GM23248 (cell line): ENCODE measurements around the gene LRPAP1. TPM values are rescaled to one million over a fixed set of nuclear protein-coding genes. Genes with fewer than 3 reads are reported as not detected.

ENCODE experiments used
- DNase-seq: peaks from one replicate; pipeline ENCODE4 v3.0.0-alpha.2; 2015
- H2AFZ ChIP-seq: fragments of 200-600 bp; sonication (generic); 2 replicates; pipeline ENCODE4 v1.6.1; 2016; ENCODE audit warnings: antibody characterized with exemption
- H3F3A ChIP-seq: fragments of 200-600 bp; sonication (generic); 2 replicates; pipeline ENCODE4 v1.6.1; 2016; ENCODE audit warnings: mild to moderate bottlenecking, antibody characterized with exemption, mixed run types; ENCODE audit not compliant: insufficient read depth
- H3K27ac ChIP-seq: fragments of 200-600 bp; sonication (generic); 2 replicates; pipeline ENCODE4 v1.5.1; 2016; ENCODE audit warnings: mild to moderate bottlenecking
- H3K27me3 ChIP-seq: fragments of 200-600 bp; sonication (generic); replicated peaks from 2 replicates; pipeline ENCODE4 v1.6.1; 2016; ENCODE audit warnings: mild to moderate bottlenecking; ENCODE audit not compliant: insufficient read depth
- H3K36me3 ChIP-seq: fragments of 200-600 bp; sonication (generic); 2 replicates; pipeline ENCODE4 v1.6.1; 2016; ENCODE audit warnings: low read depth, mild to moderate bottlenecking
- H3K4me1 ChIP-seq: fragments of 200-600 bp; sonication (generic); 2 replicates; pipeline ENCODE4 v1.6.1; 2016; ENCODE audit warnings: mild to moderate bottlenecking; ENCODE audit not compliant: insufficient read depth
- H3K4me2 ChIP-seq: fragments of 200-600 bp; sonication (generic); one replicate; pipeline ENCODE4 v1.6.1; 2016; ENCODE audit warnings: mild to moderate bottlenecking; ENCODE audit not compliant: unreplicated experiment
- H3K4me3 ChIP-seq: fragments of 200-600 bp; sonication (generic); 2 replicates; pipeline ENCODE4 v1.5.1; 2016; ENCODE audit warnings: mild to moderate bottlenecking
- H3K79me2 ChIP-seq: fragments of 200-600 bp; sonication (generic); 2 replicates; pipeline ENCODE4 v1.6.1; 2016; ENCODE audit warnings: mild to moderate bottlenecking; ENCODE audit not compliant: insufficient read depth
- H3K9ac ChIP-seq: fragments of 200-600 bp; sonication (generic); 2 replicates; pipeline ENCODE4 v1.6.1; 2016; ENCODE audit warnings: mild to moderate bottlenecking
- H3K9me2 ChIP-seq: fragments of 200-600 bp; sonication (generic); 2 replicates; pipeline ENCODE4 v1.6.1; 2016; ENCODE audit warnings: mixed run types, mild to moderate bottlenecking, moderate library complexity; ENCODE audit not compliant: insufficient read depth
- H3K9me3 ChIP-seq: fragments of 200-600 bp; sonication (generic); one replicate; pipeline ENCODE4 v1.6.1; 2017; ENCODE audit warnings: low read depth
- H4K20me1 ChIP-seq: fragments of 200-600 bp; sonication (generic); 2 replicates; pipeline ENCODE4 v1.6.0; 2016; ENCODE audit not compliant: insufficient read depth
- EZH2 ChIP-seq: fragments of 200-600 bp; sonication (generic); IDR thresholded peaks from 2 replicates; pipeline ENCODE4 v1.6.1; 2018; ENCODE audit warnings: antibody characterized with exemption, mild to moderate bottlenecking; ENCODE audit not compliant: insufficient read depth, poor library complexity, severe bottlenecking
- EZH2phosphoT487 ChIP-seq: fragments of 200-600 bp; sonication (generic); IDR thresholded peaks from 2 replicates; pipeline ENCODE4 v1.6.1; 2018; ENCODE audit warnings: antibody characterized with exemption, moderate library complexity, mild to moderate bottlenecking, low read depth; ENCODE audit not compliant: insufficient read depth
- WGBS, 2 experiments: methylation state at CpG; one replicate each; pipeline ENCODE4 v1.1.6; 2015 to 2017; ENCODE audit warnings: low lambda C conversion rate in 2 of 2, low coverage in 1 of 2; ENCODE audit errors: missing lambda C conversion rate in 2 of 2; 5-methylcytosine and 5-hydroxymethylcytosine counted together
- in situ Hi-C: fragments of 300-500 bp; cut with MboI; formaldehyde crosslinking; loops from 2 replicates; pipeline ENCODE4 v1.15.0; 2020
- polyA plus RNA-seq: library from polyadenylated mRNA; unstranded; fragments of >200 nt; fragmentation: Nextera tagmentation; extraction: Ambion mirVana; gene quantifications from 2 replicates; pipeline ENCODE4 v1.2.1, GENCODE V29; 2016
- total RNA-seq: library from RNA; depleted of rRNA; stranded (reverse); fragments of >200 nt; shearing (Covaris generic); gene quantifications from 2 replicates; pipeline ENCODE4 v1.2.3, GENCODE V29; 2014

Gene LRPAP1
- total and polyA plus RNA-seq, 2 experiments from 2014 or later = 237 to 338 TPM

DNA sequence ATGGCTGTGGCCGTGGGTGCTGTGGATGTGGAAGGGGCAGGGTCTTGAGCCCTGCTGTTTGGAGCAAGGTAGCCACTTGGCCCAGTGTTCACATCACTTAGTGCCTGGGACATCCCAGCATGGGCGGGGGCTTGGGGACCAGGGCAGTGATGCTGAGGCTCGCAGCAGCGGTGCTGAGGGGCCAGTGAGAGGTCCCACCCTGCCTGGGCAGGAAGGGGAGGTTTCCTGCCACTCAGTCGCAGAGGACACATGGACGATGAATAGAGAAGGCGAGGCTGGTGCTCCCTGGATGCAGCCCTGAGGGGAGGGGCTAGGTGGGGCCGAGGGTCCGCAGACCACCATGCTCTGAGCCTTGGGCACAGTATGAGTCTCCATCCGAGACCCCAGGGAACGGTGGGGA, 43.4 kb downstream of the LRPAP1 start:
- H3K9me3 ChIP-seq = no peaks in the 10 kb centered on the region
- 57 to 60% methylated on average over 11 of the region's 11 CpGs for WGBS, 2 experiments
- H3K4me1 ChIP-seq = peaks cover 12% of the 10 kb centered on the region

DNA sequence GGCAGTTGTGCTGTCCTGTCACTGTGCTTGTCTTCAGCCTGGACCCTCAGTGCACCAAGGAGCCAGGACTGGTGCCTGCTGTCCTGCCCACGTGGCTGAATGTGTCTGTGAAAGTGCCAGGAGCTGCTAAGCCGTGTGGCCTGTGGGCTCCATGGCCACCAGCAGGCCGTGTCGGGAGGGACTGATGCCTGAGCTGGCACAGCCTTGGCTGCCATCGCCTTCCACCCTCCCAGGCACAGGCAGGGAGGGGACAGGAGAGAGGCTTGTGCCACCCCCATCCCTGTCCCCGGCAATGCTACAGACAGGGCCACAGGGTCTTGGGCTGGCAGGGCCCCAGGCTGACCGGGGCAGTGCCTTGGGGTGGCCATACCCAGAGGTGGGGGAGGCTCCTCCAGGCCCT, 44.4 kb downstream of the LRPAP1 start:
- H4K20me1 ChIP-seq = no peaks in the 10 kb centered on the region
- no peak for DNase-seq
- peaks cover 19% of the 10 kb centered on the region for H3K4me1 ChIP-seq
- no peaks in the 10 kb centered on the region for H3K36me3 ChIP-seq
- H3K4me3 ChIP-seq = no peak overlapping the region
- H3K9me3 ChIP-seq = no peaks in the 10 kb centered on the region
- H3K79me2 ChIP-seq = no peaks in the 10 kb centered on the region
- no peak overlapping the region for H2AFZ ChIP-seq
- no peak overlapping the region for H3K4me2 ChIP-seq
- in situ Hi-C loops = no loop called here
- H3K27ac ChIP-seq = no peak overlapping the region
- H3K27me3 ChIP-seq = peaks cover 5% of the 10 kb centered on the region; the same call in 1 of the 2 replicates
- no peaks in the 10 kb centered on the region for H3K9me2 ChIP-seq
- 68 to 72% methylated on average over 6 to 7 of the region's 7 CpGs for WGBS, 2 experiments
- no peak overlapping the region for H3K9ac ChIP-seq
- H3F3A ChIP-seq = no peaks in the 10 kb centered on the region
- TF ChIP-seq EZH2phosphoT487 = no peak
- TF ChIP-seq EZH2 = no peak

More for the DNA sequence above, 43.4 kb downstream of the LRPAP1 start:
- H3K79me2 ChIP-seq = no peaks in the 10 kb centered on the region
- no peaks in the 10 kb centered on the region for H3K9me2 ChIP-seq
- peaks cover 5% of the 10 kb centered on the region; the same call in 1 of the 2 replicates for H3K27me3 ChIP-seq
- no peak overlapping the region for H3K4me2 ChIP-seq
- no peaks in the 10 kb centered on the region for H4K20me1 ChIP-seq
- no peaks in the 10 kb centered on the region for H3F3A ChIP-seq
- in situ Hi-C loops = no loop called here
- H2AFZ ChIP-seq = no peak overlapping the region
- no peak overlapping the region for H3K4me3 ChIP-seq
- H3K27ac ChIP-seq = no peak overlapping the region
- no peaks in the 10 kb centered on the region for H3K36me3 ChIP-seq
- DNase-seq = no peak
- no peak overlapping the region for H3K9ac ChIP-seq
- TF ChIP-seq EZH2phosphoT487 (no peak), EZH2 (no peak)

DNA sequence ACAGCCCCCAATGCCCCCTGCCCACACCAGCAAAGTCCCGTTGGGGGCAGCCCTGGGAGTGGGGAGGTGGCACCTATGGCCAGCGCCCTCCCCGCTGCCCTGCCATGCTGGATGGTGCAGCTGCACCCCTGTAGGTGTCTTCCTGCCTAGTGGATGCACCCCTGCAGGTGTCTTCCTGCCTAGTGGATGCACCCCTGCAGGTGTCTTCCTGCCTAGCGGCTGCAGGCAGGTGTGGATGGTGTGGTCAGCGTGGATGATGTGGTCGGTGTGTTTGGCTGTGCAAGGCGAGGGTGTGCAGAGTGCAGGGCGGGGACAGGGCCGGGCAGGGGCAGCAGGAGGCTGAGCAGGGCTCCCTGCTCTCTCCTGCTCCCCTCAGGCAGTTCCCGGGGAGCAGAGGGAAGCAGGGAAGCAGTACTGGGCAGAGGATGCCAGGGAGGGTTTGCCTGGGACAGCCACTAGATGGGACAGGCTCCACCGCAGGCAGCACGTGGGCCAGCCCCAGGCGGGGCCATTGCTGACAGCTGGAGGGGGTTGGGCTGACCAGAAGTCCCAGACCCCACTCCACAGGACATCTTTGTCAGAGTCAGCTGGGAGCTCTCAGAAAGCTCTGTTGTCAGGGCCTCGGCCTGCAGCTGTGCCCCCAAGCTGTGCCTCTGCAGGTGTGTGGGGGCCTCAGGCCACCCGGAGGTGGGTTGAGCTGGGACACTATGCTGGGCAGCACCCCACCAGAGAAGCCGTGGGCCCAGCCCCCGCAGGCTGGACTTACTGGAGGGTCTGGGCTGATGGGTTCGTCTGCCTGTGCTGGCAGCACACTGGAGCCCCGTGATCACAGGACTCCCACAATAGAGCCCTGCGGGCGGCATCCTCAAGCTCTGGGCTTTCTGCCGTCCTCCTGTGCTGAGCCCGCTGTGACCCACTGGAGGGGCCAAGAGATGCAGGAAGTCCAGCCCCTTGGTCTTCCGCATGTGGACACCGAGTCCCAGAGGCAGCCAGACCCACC, 45.4 kb downstream of the LRPAP1 start:
- no peaks in the 10 kb centered on the region for H4K20me1 ChIP-seq
- H3K79me2 ChIP-seq = no peaks in the 10 kb centered on the region
- H3K9me2 ChIP-seq = no peaks in the 10 kb centered on the region
- WGBS, 2 experiments = 74 to 75% methylated on average over 21 to 24 of the region's 25 CpGs
- H3K27ac ChIP-seq = no peak overlapping the region
- no peaks in the 10 kb centered on the region for H3F3A ChIP-seq
- DNase-seq = no peak
- H2AFZ ChIP-seq = no peak overlapping the region
- H3K9ac ChIP-seq = no peak overlapping the region
- H3K36me3 ChIP-seq = no peaks in the 10 kb centered on the region
- in situ Hi-C loops = no loop called here
- peaks cover 19% of the 10 kb centered on the region for H3K4me1 ChIP-seq
- H3K4me2 ChIP-seq = no peak overlapping the region
- peaks cover 5% of the 10 kb centered on the region; the same call in 1 of the 2 replicates for H3K27me3 ChIP-seq
- no peak overlapping the region for H3K4me3 ChIP-seq
- TF ChIP-seq EZH2phosphoT487 (no peak), EZH2 (no peak)
- H3K9me3 ChIP-seq = no peaks in the 10 kb centered on the region

DNA sequence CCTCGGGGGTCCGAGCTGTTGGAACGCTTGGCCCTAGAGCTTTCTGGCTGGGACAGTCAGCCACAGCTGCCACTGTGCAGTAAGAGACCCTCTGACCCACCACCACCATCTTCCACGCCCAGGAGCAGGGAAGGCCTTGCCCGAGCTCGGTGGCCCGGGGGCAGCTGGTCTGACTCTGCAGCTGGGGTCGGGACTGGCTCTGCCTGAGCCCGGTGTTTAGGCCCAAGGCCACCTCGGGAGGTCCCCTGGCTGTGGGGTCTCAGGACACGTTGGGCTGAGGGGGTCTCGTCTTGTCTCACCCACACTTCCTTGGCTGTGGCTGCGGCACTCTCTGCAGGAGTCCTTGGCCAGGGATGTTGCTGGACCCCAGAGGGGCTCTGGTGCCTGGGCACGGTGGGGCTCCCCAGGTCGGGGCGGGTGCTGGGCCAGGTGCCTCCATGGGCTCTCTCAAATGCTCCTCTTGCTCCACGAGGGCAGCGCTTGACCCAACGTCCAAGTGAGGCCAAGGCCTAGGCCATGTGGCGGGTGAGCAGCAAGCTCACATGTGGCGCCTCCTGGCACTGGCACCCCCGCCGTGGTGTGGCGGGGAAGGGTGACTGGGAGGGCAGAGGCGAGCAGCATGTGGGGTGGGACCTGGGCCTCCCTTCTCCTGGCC, 46.2 kb downstream of the LRPAP1 start:
- no peaks in the 10 kb centered on the region for H4K20me1 ChIP-seq
- peaks cover 19% of the 10 kb centered on the region for H3K4me1 ChIP-seq
- no peaks in the 10 kb centered on the region for H3K9me3 ChIP-seq
- H3K4me2 ChIP-seq = no peak overlapping the region
- no peaks in the 10 kb centered on the region for H3F3A ChIP-seq
- H2AFZ ChIP-seq = no peak overlapping the region
- no peak overlapping the region for H3K27ac ChIP-seq
- 76 to 77% methylated on average over 21 to 23 of the region's 25 CpGs for WGBS, 2 experiments
- H3K27me3 ChIP-seq = no peaks in the 10 kb centered on the region
- no peaks in the 10 kb centered on the region for H3K9me2 ChIP-seq
- H3K4me3 ChIP-seq = no peak overlapping the region
- no peaks in the 10 kb centered on the region for H3K36me3 ChIP-seq
- no peak overlapping the region for H3K9ac ChIP-seq
- H3K79me2 ChIP-seq = no peaks in the 10 kb centered on the region
- DNase-seq = no peak
- TF ChIP-seq EZH2 (no peak), EZH2phosphoT487 (no peak)
- in situ Hi-C loops = no loop called here
